ENCODE results near the gene FBXL7.
"Not testable (repeated sequence)": the region's sequence is repeated elsewhere in the genome, so short reads cannot be mapped to it uniquely, and the experiment has no call there.

Gene FBXL7

GRCh38 chr5:15834596-15835245, 334.7 kb downstream of the FBXL7 start:
- DNase-seq, result no peak

- no peak for DNase-seq
Observed at GRCh38 chr5:15835514-15835913, 335.5 kb downstream of the FBXL7 start.

- DNase-seq, result no peak
Observed at GRCh38 chr5:15837551-15838289, 337.7 kb downstream of the FBXL7 start.

GRCh38 chr5:15844253-15844652, 344.3 kb downstream of the FBXL7 start:
- no peak for DNase-seq

- no peak for DNase-seq
Observed at GRCh38 chr5:15844871-15845270, 344.9 kb downstream of the FBXL7 start.

GRCh38 chr5:15850536-15850935, 350.6 kb downstream of the FBXL7 start:
- no peak for DNase-seq

GRCh38 chr5:15850939-15851341, 351.0 kb downstream of the FBXL7 start:
- no peak for DNase-seq

GRCh38 chr5:15852217-15852616, 352.2 kb downstream of the FBXL7 start:
- DNase-seq, result no peak

GRCh38 chr5:15852949-15853348, 353.0 kb downstream of the FBXL7 start:
- DNase-seq, result no peak

GRCh38 chr5:15858326-15858725, 358.3 kb downstream of the FBXL7 start:
- no peak for DNase-seq

GRCh38 chr5:15864536-15865215, 364.7 kb downstream of the FBXL7 start:
- DNase-seq, result no peak

- DNase-seq, result not testable (repeated sequence)
Observed at GRCh38 chr5:15872259-15872658, 372.3 kb downstream of the FBXL7 start.

GRCh38 chr5:15877914-15878313, 377.9 kb downstream of the FBXL7 start:
- DNase-seq, result no peak

GRCh38 chr5:15880201-15880600, 380.2 kb downstream of the FBXL7 start:
- DNase-seq, result no peak

- DNase-seq, result no peak
Observed at GRCh38 chr5:15885156-15885555, 385.2 kb downstream of the FBXL7 start.

- no peak for DNase-seq
Observed at GRCh38 chr5:15886156-15886555, 386.2 kb downstream of the FBXL7 start.

GRCh38 chr5:15887093-15887492, 387.1 kb downstream of the FBXL7 start:
- DNase-seq, result no peak

GRCh38 chr5:15889001-15889400, 389.0 kb downstream of the FBXL7 start:
- DNase-seq, result no peak

GRCh38 chr5:15893866-15894265, 393.9 kb downstream of the FBXL7 start:
- DNase-seq, result no peak

- no peak for DNase-seq
Observed at GRCh38 chr5:15897656-15898055, 397.7 kb downstream of the FBXL7 start.

- DNase-seq, result no peak
Observed at GRCh38 chr5:15898641-15899040, 398.7 kb downstream of the FBXL7 start.

GRCh38 chr5:15899481-15899880, 399.5 kb downstream of the FBXL7 start:
- DNase-seq, result no peak

- no peak for DNase-seq
Observed at GRCh38 chr5:15901151-15901550, 401.2 kb downstream of the FBXL7 start.

GRCh38 chr5:15902066-15902465, 402.1 kb downstream of the FBXL7 start:
- DNase-seq, result no peak
